IPS-18c (cell line): ENCODE data around the gene KLK1.

Experiments used
- H3K4me3 ChIP-seq: 2 replicates; pipeline ENCODE4 v1.7.0; 2013; ENCODE audit warnings: low read depth, mild to moderate bottlenecking, low read length, moderate library complexity; ENCODE audit not compliant: insufficient read depth
- H3K9me3 ChIP-seq: one replicate; pipeline ENCODE4 v1.6.1; 2013; ENCODE audit warnings: mild to moderate bottlenecking, low read length, moderate library complexity; ENCODE audit not compliant: control insufficient read depth, insufficient read depth

KLK1 gene

DNA sequence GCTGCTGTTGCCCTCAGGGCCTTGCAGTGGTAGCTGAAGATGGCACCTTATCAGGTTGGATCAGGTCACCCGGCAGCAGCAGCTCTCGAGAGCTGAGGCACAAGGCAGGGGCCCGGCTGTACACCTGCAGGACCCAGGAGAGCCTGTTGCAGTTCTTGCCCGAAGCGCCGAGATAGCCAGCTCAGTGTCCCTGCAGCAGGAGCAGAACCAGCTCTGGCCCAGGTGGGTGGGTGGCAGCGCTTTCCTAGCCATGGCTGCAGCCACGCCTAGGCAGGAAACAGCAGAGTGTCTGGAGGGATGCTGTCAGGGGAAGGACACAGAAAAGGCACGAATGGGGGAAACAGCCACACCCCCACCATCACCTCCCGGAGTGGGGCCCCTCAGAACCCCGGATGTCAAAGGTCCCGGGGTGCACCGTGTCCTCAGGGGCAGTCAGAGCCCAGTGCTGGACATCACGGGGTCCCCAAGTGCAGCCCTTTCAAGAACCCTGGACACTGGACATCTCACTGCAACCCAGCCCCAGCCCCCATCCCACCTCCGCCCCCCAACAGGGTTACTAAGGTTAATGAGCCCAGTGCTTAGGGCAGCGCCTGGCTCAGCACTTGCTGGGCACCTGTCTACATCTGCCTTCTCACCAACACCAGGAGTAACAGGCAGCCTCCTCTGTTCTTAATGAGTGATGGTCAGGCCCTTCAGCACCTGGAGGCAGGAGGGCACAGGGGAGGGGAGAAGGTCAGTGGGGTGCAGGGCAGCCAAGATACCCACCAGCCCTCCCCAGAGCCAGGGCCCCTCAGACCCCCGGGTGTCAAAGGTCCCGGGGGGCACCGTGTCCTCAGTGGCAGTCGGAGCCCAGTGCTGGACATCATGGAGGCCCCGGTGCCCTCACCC is 24.7 kb downstream of the KLK1 start:
- H3K4me3 ChIP-seq = no peak overlapping the region
- no peaks in the 10 kb centered on the region for H3K9me3 ChIP-seq

DNA sequence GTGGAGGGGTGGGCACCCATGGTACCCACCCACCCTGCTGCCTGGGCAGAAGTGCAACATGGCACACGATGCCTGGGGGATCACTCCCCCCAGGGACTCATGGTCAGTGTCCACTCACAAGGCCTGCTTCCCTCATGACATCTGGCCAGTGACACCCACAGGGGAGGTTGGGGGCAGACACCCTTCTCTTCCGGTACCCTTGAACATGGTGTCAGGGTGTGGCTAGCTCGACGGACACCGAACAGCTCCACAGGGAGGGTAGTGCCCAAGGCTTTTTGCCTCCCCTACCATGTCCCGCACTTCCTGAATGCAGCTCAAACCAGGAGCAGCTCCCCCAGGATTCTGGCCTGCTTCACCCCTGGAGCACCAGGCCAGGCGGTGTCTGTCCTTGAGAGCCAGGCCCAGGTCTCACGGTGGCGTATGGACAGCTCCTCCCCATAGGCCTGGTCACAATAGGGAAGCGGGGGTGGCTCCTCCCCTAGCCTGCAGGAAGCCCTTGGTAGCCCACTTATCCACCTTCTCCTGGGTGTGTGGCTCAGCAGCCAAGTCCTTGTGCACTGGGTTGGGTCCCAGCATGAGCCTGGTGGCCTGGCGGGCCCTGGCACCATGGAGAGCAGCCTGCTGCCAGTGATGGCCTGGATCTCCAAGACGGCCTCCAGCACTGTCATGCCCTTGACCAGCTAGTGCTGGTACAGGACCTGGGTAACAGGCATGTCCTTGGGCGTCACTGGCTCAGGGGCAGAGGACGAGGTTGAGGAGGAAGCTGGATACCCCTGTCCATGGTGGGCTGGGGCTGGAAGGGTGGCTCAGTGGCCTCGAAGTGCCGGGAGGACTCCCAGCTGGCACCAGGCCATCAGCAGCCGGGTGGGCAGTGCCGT is 25.6 kb downstream of the KLK1 start:
- no peak overlapping the region for H3K4me3 ChIP-seq
- H3K9me3 ChIP-seq = no peaks in the 10 kb centered on the region

DNA sequence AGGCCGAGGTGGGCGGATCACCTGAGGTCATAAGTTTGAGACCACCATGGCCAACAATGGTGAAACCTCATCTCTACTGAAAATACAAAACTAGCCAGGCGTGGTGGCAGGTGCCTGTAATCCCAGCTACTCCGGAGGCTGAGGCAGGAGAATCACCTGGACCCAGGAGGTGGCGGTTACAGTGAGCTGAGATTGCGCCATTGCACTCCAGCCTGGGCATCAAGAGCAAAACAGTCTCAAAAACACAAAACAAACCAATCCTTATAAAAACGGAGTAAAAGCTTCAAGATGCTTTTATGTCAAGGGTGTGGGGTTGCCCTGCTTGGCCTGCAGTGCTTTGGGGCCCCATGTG is 26.2 kb downstream of the KLK1 start:
- Histone ChIP-seq H3K9me3 (no peaks in the 10 kb centered on the region), H3K4me3 (no peak overlapping the region)

DNA sequence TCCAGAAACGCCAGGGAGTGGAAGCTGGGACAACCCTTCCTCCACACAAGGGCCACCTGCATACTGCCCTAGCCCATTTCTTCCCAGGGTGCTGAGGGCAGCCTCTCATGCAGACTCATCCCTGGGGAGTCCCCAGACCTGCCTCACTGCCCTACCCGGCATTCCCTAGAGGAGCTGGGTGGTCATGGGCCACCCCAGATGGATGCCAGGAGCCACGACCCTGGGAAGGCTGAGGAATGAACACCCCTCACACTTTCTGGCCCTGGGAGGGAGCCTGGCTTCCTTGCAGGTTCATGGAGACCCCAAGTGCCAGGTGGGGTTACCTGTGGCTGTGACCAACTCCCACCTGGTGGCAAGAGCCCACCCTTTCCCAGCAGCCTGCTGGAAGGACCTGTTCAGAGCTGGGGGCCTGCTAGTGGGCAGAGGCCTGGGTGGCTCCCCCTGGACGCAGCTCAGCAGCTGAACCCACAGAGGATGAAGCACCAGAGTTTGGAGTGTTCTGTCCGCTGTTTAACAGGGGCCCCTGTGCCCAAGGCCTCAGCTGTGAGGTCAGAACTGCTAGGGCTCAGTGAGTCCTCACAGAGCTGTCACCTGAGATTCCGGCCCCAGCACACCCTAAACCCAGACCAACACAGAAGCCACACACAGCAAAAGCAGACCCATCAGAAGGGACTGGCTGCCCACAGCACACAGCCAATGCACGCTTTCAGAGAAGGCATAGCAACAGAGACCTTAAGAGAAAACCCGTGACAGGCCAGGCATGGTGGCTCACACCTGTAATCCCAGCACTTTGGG is 26.8 kb downstream of the KLK1 start:
- H3K9me3 ChIP-seq = no peaks in the 10 kb centered on the region
- H3K4me3 ChIP-seq = no peak overlapping the region

DNA sequence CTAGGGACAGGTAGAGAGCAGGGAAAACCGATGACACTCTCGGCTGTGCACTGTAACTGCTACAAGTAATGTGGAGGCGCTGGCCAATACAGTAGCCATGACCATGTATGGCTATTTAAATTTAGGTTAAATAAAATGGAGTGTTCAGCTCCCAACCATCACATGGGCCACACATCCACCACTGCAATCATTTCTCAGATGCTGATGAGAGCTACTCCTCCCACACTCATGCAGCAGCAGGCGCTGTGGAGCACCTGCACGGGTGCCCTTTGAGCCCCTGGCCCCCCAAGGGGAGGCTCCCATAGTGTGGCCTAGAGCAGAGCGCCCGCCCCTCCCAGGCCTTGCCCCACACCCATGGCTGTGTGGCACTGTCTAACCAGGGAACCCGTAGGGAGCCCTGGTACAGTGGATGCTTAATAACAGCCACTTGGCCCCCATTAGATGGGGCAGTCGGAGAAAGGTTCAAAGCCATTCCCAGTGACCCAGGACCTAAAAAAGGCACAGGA is 27.4 kb downstream of the KLK1 start:
- no peaks in the 10 kb centered on the region for H3K9me3 ChIP-seq
- no peak overlapping the region for H3K4me3 ChIP-seq

DNA sequence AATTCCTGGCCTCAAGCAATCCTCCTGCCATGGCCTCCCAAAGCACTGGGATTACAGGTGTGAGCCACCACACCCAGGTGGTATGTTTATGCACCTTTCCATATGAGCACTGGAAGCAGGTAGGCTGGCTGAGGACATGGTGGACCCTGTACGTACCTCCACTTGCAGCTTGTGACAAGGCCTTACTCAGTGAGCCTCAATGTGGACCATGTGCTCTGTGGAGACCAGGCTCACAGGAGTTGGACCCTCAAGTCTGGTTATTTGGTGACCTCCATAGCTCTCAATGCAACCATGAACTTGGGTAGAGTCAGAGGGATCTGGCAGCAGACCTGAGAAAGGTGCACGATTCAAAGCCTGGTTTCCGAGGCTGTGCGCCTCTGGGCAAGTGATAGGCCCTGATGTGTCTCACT is 27.9 kb downstream of the KLK1 start:
- Histone ChIP-seq H3K4me3 (no peak overlapping the region), H3K9me3 (no peaks in the 10 kb centered on the region)

DNA sequence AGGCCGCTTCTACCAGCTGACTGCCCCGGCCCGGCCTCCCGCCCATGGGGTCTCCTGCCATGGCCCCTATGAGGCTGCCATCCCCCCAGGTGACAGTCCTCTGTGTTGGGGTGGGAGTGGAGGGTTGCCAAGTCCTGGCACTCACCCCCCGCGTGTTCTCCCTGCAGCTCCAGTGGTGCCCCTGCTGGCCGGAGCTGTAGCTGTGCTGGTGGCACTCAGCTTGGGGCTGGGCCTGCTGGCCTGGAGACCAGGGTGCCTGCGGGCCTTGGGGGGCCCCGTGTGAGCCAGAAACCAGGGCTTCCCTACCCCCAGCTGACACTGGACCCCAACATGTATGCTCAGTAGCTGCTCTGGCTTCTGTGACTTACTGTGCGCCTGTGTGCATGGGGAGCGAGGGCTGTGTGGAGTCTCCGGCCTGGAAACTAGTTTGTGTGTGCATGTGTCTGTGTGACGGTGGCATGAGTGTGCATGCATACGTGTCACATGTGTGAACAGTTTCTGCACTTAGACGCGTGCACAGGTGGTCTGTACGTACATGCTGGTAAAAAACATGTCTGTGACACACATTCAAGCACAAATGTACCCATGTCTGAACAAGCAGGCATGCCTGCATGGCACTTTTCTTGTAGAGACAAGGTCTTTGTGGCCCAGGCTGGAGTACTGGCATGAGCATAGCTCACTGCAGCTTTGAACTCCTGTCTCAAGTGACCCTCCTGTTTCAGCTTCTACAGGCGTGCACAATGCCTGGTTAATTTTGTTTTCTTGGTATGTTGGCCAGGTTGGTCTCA is 28.5 kb downstream of the KLK1 start:
- no peaks in the 10 kb centered on the region for H3K9me3 ChIP-seq

DNA sequence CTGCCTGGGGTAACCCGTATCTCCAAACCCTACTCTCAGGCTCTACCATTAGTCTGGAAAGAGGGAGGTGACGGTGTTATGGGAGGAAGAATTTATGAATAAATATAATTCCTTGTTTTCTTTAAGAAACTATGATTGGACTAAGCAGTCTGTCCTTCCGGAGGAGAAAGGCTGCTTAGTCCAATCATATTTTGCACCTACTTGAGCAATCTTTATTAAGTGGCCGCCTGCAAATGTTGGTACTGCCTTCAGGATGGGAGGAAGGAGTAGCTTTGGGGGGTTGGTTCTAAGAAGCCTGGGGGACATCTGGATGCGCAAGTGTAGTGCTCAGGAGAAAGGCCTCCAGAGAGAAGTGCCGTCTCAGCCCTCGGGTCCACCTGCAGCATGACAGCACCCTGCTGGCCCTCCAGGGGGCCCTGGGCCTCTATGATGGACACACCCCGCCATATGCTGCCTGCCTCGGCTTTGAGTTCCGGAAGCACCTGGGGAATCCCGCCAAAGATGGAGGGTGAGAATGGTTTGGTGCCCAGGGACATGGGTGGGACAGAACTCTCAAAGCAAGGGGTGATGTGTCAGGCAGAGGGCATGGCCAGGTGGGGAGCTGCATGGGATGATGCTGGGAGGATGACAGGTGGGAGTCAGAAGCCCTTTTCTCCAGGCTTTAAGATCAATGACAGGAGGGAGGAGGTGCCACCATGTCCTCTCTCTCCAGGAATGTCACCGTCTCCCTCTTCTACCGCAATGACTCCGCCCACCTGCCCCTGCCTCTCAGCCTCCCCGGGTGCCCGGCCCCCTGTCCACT is 29.3 kb downstream of the KLK1 start:
- no peaks in the 10 kb centered on the region for H3K9me3 ChIP-seq
- H3K4me3 ChIP-seq = no peak overlapping the region

More for the DNA sequence above, 28.5 kb downstream of the KLK1 start:
- H3K4me3 ChIP-seq = no peak overlapping the region

DNA sequence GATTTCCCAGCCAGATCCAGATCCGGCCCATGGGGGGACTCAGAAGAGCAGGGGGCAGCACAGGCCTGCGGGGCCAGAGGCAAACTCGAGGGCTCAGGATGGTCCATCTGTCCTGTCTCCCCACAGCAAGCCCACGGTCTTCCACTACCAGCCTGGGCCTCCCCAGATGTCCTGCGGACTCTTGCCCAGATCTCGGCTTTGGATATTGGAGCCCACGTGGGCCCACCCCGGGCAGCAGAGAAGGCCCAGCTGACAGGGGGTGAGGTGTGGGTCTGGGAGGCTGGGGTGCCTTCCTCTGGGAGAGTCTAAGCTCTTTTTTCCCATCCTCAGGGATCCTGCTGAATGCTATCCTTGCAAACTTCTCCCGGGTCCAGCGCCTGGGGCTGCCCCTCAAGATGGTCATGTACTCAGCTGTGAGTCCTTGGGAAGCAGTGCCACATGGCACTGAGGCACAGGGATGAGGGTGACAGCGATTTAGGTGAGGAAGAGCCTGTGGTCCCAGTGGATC is 30.0 kb downstream of the KLK1 start:
- Histone ChIP-seq H3K4me3 (no peak overlapping the region), H3K9me3 (no peaks in the 10 kb centered on the region)

DNA sequence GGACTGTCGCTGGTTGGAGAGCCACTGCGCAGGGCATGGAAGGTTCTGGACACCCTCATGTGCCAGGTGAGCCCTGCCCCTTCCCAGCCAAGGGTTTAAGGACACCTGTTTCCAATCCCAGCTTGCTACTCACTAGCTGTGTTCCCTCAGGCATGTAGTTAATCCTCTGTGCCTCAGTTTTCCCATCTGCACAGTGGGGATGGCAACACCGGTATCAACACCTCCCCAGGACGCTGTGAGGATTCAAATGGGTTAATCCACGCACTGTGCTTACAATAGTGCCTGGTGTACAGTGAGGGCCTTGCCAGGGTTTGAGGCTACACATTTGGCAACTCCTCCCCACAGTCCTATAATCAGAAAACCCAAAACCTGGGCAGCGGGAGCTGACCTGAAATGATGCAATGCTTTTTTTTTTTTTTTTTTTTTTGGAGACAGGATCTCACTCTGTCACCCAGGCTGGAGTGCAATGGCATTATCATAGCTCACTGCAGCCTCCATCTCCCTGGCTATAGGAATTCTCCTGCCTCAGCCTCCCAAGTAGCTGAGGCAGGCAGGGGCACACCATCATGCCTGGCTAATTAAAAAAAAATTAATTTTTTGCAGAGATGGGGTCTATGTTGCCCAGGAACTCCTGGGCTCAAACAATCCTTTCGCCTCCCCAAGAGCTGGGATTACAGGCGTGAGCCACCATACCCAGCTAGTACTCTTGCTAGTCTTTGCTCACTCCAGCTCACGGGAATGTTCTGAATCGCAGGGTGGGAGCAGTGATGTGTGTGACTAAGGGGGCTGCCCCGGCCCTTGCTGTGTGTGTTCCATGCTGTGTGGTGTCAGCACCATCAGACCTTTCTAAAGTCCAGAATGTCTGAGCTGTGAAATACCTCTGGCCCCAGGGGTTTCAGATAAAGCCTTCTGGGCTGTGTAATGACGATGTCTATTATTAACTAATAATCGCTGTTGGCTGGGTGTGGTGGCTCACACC is 31.0 kb downstream of the KLK1 start:
- H3K4me3 ChIP-seq = no peak overlapping the region
- no peaks in the 10 kb centered on the region for H3K9me3 ChIP-seq

DNA sequence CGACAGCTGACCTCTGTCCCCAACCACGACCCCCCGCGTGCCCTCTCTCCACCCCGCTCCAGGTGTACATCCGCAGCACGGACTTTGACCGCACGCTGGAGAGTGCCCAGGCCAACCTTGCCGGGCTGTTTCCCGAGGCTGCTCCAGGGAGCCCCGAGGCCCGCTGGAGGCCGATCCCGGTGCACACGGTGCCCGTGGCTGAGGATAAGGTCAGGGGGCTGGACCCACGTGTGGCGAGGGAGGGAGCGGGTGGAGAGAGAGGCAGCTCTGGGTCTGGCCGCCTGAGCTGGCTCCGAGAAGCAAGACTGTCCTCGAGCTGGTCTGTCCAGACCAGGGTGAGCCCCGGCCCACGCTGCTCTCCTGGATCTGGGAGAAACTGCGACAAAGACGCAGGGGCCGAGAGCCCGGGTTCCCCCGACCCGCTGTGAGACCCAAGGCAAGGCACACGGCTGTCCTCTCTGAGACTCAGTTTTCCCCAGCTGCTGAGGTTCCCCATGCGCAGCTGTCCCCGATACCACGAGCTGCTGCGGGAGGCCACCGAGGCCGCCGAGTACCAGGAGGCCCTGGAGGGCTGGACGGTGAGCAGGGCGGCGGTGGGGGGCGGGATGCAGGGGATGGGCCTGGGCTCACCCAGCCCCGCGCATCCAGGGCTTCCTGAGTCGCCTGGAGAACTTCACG is 31.9 kb downstream of the KLK1 start:
- H3K9me3 ChIP-seq = no peaks in the 10 kb centered on the region
- H3K4me3 ChIP-seq = no peak overlapping the region

DNA sequence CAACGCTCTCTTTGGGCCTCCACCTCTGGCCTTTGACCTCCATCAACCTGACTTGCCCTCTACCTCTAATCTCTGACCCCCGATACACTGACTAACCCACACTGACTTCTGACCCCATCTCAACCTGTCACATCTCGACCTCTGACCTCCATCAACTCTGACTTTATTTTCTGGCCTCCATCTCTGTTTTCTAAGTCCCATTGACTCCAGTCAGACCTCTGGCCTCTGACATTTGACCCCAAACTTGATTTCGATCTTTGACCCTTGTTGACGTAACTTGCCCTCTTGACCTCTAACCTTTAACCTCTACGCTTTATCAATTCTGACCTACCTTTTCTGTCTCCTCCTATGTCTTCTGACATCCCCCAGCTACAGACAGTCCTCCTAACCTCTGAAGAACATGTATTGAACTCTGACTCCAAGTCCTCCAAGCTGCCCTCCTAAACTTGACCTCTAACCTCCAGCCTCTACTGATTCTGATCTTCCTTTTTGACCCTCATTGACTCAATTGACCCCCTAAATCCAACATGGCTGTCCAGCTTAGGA is 32.6 kb downstream of the KLK1 start:
- Histone ChIP-seq H3K4me3 (no peak overlapping the region), H3K9me3 (no peaks in the 10 kb centered on the region)

DNA sequence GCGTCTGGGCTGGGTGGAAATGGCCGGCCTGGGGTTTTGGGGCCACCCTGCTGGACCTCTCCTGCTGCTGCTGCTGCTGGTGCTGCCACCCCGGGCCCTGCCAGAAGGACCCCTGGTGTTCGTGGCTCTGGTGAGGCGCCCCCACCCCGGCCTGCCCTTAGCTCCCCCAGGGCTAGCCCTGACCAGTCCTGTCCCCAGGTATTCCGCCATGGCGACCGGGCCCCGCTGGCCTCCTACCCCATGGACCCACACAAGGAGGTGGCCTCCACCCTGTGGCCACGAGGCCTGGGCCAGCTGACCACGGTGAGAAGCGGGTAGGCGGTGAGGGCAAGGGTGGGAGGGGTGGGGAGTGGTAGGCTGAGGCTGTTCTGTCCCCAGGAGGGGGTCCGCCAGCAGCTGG is 33.2 kb downstream of the KLK1 start, which contains the start of gene ACP4:
Gene ACP4 (plus strand): TSS at position 20 of the 400 bp plus-strand sequence. CDS start 0 bp downstream, at position 20.
- H3K9me3 ChIP-seq = no peaks in the 10 kb centered on the region
- H3K4me3 ChIP-seq = no peak within 1 kb of the TSS

DNA sequence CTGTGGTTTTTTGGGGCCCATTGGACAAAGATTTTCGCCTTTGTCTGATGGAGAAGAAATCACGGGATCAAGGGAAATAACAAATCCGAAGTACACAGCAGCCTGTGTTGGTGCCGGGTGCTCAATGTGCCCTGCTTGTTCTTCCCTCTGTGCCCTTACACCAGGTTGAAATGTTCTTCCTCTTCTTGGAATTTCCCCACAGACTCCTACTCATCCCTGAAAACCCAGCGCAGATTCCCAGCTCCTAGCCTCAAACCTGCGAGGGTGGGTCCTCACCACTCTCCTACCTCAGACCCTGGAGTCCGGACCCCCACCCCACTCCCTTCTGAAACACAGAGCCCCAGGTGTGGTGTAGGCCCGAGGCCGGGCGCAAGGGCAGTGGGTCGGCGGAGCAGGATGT is 38.3 kb downstream of the KLK1 start:
- no peaks in the 10 kb centered on the region for H3K9me3 ChIP-seq
- no peak overlapping the region for H3K4me3 ChIP-seq
